ENCODE measurements around the gene KRT9. TPM values are rescaled to one million over a fixed set of nuclear protein-coding genes. Genes with fewer than 3 reads are reported as not detected.
A peak's percentile ranks its signal among the peaks of the same experiment; 100 is the strongest.

KRT9 gene
- polyA plus RNA-seq, 3 donors, result not detected

- no peak overlapping the region for H3K4me3 ChIP-seq (replicated peaks in 1 of 3; ENCODE audit: low read depth in 2 of 3, low read length in 3 of 3)
- intact Hi-C loops (cut with micrococcal nuclease), result no loop called here
- Mint-ChIP-seq H3K4me3 (no peak overlapping the region), H3K9me3 (peaks cover 0 to 2% (median 0%) of the 10 kb centered on the region in 7 donors), H3K36me3 (no peaks in the 10 kb centered on the region), H3K4me1 (no peaks in the 10 kb centered on the region), H3K27ac (no peak overlapping the region), H3K27me3 (ENCODE audit: low read depth in 3 of 3) (peaks cover 20 to 50% (median 34%) of the 10 kb centered on the region in 3 donors)
- H3K4me2 ChIP-seq (replicated peaks; ENCODE audit: extremely low read depth, low read length, poor library complexity, severe bottlenecking), result no peak overlapping the region
- no peak overlapping the region for H2AFZ ChIP-seq (ENCODE audit: insufficient read depth, low read depth, low read length, poor library complexity, severe bottlenecking)
- no peaks in the 10 kb centered on the region for H3K36me3 ChIP-seq (replicated peaks in 1 of 2; ENCODE audit: control insufficient read depth in 1 of 2, insufficient read depth in 2 of 2, low read length in 2 of 2)
- H4K20me1 ChIP-seq (ENCODE audit: insufficient read depth, low read length), result no peaks in the 10 kb centered on the region
- no peaks in the 10 kb centered on the region for H3K4me1 ChIP-seq (ENCODE audit: control insufficient read depth in 1 of 2, insufficient read depth in 2 of 2, low read length in 2 of 2)
- WGBS (ENCODE audit: insufficient coverage), result 77% methylated on average over 13 of the region's 15 CpGs
- no peak overlapping the region for H3K27ac ChIP-seq (ENCODE audit: low read depth in 1 of 2, low read length in 2 of 2)
- TF ChIP-seq, protein P1, sequence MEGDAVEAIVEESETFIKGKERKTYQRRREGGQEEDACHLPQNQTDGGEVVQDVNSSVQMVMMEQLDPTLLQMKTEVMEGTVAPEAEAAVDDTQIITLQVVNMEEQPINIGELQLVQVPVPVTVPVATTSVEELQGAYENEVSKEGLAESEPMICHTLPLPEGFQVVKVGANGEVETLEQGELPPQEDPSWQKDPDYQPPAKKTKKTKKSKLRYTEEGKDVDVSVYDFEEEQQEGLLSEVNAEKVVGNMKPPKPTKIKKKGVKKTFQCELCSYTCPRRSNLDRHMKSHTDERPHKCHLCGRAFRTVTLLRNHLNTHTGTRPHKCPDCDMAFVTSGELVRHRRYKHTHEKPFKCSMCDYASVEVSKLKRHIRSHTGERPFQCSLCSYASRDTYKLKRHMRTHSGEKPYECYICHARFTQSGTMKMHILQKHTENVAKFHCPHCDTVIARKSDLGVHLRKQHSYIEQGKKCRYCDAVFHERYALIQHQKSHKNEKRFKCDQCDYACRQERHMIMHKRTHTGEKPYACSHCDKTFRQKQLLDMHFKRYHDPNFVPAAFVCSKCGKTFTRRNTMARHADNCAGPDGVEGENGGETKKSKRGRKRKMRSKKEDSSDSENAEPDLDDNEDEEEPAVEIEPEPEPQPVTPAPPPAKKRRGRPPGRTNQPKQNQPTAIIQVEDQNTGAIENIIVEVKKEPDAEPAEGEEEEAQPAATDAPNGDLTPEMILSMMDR (IDR thresholded peaks at IDR 0.05), result no peak
- peaks cover 3 to 14% of the 10 kb centered on the region in 2 donors for H3K27me3 ChIP-seq (ENCODE audit: control insufficient read depth in 2 of 2, insufficient read depth in 2 of 2, low read length in 2 of 2)
- no peaks in the 10 kb centered on the region for H3K9me3 ChIP-seq (replicated peaks in 1 of 2; ENCODE audit: control insufficient read depth in 1 of 2, insufficient read depth in 1 of 2, low read length in 2 of 2)
- DNase-seq, result no peak
- H3K9ac ChIP-seq (ENCODE audit: insufficient read depth, low read length, poor library complexity, severe bottlenecking), result no peak overlapping the region
- H3K79me2 ChIP-seq (ENCODE audit: insufficient read depth, low read length), result no peaks in the 10 kb centered on the region
Measured at GRCh38 chr17:41535764-41536481, 35.9 kb downstream of the KRT9 start.

DNA sequence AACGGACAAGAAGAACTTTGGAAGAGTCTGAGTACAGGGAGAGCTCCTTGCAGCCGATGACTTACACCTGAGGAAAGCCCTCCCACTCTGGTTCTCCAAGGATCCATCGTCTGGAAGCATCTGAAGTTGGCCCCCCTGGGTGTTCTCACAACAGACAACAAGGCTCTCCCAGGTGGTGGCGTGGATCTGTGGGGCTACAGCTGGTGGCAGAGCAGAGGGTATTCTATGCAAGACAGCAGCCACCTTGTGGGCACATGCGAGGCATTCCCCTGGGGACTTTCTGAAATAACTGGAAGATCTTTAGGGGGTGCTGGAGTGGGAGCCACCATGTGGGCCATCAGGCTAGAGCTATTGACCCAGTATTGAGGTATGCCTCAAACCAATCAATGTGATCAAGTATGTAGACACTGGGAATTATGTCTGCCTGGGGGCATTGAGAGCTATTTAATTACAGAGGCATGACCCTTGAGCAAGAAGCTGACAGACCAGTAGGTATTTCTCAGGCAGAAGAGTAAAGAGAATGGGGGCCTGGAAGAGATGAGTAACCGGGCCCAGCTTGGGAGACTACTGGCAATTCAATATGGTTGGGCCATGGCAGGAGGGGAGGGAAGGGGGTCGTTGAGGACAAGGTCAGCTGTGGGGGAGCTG lies 36.8 kb downstream of the KRT9 start:
- H3K79me2 ChIP-seq (ENCODE audit: insufficient read depth, low read length), result no peaks in the 10 kb centered on the region
- WGBS (ENCODE audit: insufficient coverage), result 80% methylated on average over 5 of the region's 7 CpGs
- Mint-ChIP-seq H3K4me3 (peak overlapping the region in 1 of 2 donors; percentile 21), H3K4me1 (no peaks in the 10 kb centered on the region), H3K36me3 (no peaks in the 10 kb centered on the region), H3K27ac (peak overlapping the region in 1 of 7 donors; percentile 0), H3K9me3 (peaks cover 0 to 2% (median 0%) of the 10 kb centered on the region in 7 donors), H3K27me3 (ENCODE audit: low read depth in 3 of 3) (peaks cover 24 to 58% (median 41%) of the 10 kb centered on the region in 3 donors)
- no peak overlapping the region for H3K9ac ChIP-seq (ENCODE audit: insufficient read depth, low read length, poor library complexity, severe bottlenecking)
- no peak overlapping the region for H3K4me2 ChIP-seq (replicated peaks; ENCODE audit: extremely low read depth, low read length, poor library complexity, severe bottlenecking)
- H3K9me3 ChIP-seq (replicated peaks in 1 of 2; ENCODE audit: control insufficient read depth in 1 of 2, insufficient read depth in 1 of 2, low read length in 2 of 2), result no peaks in the 10 kb centered on the region
- peaks cover 10 to 23% of the 10 kb centered on the region in 2 donors for H3K27me3 ChIP-seq (ENCODE audit: control insufficient read depth in 2 of 2, insufficient read depth in 2 of 2, low read length in 2 of 2)
- H3K27ac ChIP-seq (ENCODE audit: low read depth in 1 of 2, low read length in 2 of 2), result no peak overlapping the region
- no peak for DNase-seq
- TF ChIP-seq, protein P1 (IDR thresholded peaks at IDR 0.05), result no peak
- H3K4me3 ChIP-seq (replicated peaks in 1 of 3; ENCODE audit: low read depth in 2 of 3, low read length in 3 of 3), result no peak overlapping the region
- no peak overlapping the region for H2AFZ ChIP-seq (ENCODE audit: insufficient read depth, low read depth, low read length, poor library complexity, severe bottlenecking)
- no peaks in the 10 kb centered on the region for H3K4me1 ChIP-seq (ENCODE audit: control insufficient read depth in 1 of 2, insufficient read depth in 2 of 2, low read length in 2 of 2)
- H3K36me3 ChIP-seq (replicated peaks in 1 of 2; ENCODE audit: control insufficient read depth in 1 of 2, insufficient read depth in 2 of 2, low read length in 2 of 2), result no peaks in the 10 kb centered on the region
- no peaks in the 10 kb centered on the region for H4K20me1 ChIP-seq (ENCODE audit: insufficient read depth, low read length)
- intact Hi-C loops (cut with micrococcal nuclease), result no loop called here

Measured in CD14-positive monocyte (primary cell).